NCI-H1436 (cell line): ENCODE results near the gene PTDSS2.
"Not testable (repeated sequence)": the region's sequence is repeated elsewhere in the genome, so short reads cannot be mapped to it uniquely, and the experiment has no call there.

Experiments used
- DNase-seq: peaks from one replicate; lab custom pipeline; 2025; lab: John Stamatoyannopoulos, UW

PTDSS2 gene

DNA sequence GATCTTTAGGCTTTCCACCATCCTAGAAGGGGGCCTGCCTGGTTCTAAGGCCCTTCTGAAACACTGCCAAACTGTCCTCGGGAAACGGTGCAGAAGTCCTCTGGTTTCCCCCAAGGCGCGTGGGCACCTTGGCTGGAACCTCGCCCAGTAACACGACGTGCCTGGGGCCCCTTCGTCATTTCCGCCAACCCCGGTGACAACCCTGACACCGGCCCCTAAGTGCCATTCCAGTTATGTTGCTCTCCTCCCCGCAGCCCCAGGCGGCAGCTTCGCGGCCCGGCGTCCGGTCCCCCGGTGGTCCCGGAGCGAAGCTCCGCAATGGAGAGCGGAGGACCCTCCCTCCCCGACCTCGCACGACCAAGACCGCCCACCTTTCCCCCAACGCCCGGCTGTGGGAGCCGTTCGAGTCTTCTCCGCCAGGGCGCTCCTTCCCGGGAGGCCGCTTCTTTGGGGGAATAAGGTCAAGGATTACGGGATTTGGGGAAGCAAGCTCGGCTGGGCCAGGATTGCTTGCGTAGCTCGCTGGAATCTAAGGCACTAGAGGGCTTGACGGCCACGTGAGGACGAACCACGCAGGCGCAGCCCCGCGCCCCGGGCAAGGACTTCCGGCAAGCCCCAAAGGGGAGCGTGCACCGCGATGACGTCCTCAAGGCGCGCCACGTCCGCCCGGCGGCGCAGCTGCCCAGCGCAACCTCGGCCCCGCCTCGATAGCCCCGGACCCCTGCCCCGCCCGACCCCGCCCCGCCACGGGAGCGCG lies 56.3 kb downstream of the PTDSS2 start:
- DNase-seq, result peak; percentile 95

DNA sequence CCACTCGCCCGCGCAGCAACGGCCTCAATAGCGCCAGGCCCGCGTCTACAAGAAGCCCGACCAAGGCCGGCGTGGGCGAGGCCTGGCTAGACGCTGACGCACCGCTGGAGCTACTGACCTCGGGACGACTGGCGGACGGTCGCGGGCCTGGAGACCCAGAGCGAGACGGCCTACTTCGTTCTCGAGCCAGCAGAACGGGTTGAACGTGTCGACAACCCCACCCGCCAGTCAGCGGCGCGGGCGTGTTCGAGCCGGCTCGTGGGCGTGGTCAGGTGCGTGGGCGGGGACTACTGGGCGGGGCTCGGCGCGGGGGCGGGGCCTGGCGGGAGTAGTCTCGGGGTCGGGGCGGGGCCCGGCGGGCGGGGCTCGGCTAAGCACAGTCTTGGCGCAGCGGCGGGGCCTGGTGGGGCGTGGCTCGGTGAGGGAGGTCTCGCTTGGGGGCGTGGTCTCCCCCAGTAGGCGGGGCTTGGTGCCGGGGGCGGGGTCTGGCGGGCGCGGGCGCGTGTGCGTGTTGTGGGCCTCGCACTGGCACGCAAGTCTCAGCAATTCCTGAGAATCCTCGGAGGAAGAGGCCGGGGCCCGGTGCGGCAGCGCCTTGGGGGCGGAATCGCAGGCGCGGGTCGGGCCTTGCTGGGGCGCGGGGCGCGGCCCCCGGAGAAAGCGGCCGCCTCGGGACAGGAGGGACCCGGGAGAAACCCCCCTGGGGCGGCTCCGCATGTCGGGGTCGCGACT lies 57.1 kb downstream of the PTDSS2 start, which contains the start of gene RNH1:
Gene RNH1, minus strand, starts transcription at position 248 of the 732 bp plus-strand sequence. CDS start 5,080 bp downstream, outside the sequence.
- DNase-seq, result peak; percentile 81

DNA sequence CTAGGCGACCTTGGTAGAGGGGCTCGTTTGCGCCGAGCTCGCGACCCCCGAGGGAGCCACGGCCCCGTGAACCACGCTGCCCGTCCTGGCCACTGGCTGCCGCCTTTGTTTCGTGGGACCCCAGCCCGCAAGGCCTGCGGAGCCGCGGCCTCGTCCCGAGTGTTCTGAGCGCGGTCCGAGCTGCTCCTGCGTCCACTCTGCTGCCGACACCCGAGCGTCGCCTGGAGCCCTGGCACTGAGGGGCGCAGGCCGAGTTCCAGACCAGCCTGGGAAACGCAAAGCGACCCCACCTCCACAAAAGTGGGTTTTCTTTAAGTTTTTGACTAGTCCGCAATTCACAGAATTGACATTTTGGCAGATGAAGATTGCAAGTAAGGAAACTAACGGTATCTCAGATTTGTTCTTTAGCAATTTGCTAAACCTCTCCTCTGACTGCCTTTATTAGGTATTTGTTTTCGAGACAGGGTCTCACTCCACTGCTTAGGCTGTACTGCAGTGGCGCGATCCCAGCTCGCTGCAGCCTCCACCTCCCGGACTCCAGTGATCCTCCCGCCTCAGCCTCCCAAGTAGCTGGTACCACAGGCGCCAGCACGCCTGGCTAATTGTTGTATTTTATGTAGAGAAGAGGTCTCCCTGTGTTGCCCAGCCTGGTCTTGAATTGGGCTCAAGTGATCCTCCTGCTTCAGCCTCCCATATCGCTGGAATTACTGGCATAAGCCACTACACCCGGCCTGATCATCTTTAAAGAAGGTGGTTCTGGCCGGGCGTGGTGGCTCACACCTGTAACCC lies 57.8 kb downstream of the PTDSS2 start:
- DNase-seq, result no peak

DNA sequence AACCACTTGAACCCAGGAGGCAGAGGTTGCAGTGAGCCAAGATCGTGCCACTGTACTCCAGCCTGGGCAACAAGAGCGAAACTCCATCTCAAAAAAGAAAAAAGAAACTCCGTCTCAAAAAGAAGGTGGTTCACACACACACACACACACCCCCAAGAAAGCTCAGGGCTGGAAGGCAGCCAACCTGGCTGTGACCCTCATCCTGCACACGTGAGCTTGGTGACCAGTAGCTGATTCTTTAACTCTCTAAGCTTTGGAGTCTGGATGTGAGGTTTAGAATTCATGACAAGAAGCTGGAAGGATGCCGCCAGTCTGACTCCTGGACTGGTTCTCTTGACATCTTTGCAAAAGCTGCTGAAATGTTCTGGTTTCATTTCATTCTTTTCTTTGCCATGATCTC lies 58.9 kb downstream of the PTDSS2 start:
- DNase-seq, result no peak

DNA sequence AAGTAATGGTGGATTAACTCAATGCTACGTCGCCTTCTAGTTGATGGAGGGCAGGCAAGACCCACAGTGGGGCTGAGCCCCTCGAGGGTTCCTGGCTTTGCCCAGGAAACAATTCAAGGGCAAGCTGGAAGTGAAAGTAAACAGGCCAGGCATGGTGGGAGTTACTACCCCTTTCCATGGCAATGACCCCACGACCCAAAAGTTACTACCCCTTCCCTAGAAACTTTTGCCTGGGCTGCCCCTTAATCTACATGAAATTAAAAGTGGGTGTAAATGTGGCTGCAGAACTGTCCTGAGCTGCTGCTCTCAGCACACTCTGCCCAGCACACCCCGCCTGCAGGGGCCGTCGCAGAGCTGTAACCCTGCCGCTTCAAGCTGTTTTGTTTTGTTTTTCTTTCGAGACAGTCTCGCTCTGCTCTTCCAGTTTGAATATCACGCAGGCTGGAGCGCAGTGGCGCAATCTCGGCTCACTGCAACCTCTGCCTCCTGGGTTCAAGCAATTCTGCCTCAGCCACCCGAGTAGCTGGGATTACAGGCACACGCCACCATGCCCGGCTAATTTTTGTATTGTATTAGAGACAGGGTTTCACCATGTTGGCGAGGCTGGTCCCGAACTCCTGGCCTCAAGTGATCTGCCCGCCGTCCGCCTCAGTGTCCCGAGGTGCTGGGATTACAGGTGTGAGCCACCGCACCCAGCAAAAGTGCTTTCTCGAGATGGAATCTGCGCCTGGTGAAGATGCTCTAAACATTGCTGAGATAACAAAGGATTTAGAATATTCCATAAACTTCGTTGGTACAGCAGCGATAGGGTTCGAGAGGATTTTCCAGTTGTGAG lies 62.9 kb downstream of the PTDSS2 start:
- DNase-seq, result no peak

DNA sequence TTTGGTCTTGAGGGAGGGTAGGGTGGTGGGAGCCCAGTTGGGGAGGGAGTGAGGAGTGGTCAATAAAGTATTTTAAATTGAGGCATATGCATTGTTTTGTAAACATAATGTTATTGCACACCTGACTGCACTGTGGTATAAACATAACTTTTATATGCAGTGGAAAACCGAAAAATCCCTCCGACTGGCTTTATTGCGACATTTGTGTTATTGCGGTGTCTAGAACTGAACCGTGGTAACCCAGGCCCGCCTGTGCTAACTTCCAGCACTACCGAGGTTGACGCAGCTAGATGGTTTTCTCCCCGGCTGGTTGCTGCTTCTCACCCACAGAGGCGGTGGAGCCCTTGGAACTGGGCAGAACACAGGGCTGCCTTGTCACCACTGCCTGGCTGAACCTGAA lies 64.5 kb downstream of the PTDSS2 start:
- no peak for DNase-seq

DNA sequence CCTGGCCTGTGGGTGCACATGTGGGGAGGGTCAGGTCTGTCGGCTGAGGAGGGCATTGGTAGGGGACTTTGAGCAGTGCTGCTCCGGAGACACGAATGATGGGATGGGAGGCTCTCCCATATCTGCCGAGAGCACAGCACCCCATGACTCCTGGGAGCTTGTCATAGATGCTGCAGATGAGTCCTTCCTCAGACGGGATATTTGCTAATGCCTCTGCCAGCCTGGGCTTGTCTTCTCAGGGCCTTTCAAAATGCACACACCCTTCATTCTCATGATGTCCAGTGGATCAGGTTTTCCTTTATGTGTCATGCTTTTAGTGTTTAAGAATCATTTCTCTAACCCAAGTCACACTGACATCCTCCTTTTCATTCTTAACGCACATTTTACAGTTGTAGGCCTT lies 65.1 kb downstream of the PTDSS2 start:
- DNase-seq, result no peak

DNA sequence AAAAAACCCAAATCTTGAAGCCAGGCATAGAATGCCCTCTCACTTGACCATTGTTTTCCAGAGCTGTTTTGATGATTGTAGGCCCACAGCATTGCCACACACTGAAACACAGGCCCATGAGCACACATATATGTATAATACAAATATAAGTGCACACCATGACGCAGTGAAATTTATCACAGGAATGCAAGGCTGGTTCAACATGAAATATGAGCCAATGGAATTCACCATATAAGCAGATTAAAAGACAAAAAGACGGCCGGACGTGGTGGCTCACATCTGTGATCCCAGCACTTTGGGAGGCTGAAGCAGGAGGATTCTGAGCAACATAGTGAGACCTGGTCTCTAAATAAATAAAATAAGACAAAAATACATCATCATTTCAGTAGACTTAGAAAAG lies 66.3 kb downstream of the PTDSS2 start:
- no peak for DNase-seq

DNA sequence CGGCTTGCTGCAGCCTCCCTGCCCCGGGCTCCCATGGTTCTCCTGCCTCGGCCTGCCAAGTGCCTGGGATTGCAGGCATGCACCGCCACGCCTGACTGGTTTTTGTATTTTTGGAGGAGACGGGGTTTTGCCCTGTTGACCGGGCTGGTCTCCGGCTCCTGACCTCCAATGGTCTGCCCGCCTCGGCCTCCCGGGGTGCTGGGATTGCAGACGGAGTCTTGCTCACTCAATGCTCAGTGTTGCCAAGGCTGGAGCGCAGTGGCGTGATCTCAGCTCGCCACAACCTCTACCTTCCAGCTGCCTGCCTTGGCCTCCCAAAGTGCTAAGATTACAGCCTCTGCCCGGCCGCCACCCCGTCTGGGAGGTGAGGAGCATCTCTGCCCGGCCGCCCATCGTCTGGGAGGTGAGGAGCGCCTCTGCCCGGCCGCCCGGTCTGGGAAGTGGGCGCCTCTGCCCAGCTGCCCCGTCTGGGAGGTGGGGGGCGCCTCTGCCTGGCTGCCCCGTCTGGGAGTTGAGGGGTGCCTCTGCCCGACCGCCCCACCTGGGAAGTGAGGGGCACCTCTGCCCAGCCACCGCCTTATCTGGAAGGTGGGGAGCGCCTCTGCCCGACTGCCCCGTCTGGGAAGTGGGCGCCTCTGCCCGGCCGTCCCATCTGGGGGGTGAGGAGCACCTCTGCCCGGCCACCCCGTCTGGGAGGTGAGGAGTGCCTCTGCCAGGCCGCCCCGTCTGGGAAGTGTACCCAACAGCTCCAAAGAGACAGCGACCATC lies 67.0 kb downstream of the PTDSS2 start:
- DNase-seq, result not testable (repeated sequence)

DNA sequence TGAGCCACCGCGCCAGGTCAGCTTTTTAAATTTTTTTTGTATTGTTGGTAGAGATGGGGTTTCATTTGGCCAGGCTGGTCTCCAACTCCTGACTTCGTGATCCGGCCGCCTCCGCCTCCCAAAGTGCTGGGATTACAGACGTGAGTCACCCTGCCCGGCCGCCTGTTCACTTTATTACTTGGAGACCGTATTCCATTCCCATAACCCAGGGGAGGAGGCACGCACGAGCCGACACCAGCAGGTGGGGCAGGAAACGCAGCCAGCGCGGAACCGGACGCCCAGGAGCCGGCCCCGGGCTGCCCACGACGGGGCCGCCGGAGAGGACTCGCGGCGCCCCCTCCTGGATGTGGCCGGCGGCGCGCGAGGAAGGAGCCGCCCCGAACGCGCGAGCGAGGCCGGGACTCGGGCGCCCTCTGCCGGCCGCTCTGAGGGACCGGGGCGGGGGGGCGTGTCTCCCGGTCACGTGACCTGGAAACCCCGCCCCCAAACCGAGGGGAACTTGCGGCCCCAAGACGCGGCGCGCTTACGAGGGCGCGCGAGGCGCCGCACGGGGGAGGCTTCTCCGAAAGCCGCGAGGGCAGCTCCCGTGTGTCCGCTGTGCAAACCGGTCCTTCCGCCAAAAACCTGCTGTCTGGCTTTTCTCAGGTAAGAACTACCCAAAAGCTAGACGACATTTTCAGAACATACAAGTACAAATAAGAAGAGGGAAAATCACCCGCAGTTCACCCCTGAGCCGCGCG lies 68.6 kb downstream of the PTDSS2 start:
- no peak for DNase-seq

DNA sequence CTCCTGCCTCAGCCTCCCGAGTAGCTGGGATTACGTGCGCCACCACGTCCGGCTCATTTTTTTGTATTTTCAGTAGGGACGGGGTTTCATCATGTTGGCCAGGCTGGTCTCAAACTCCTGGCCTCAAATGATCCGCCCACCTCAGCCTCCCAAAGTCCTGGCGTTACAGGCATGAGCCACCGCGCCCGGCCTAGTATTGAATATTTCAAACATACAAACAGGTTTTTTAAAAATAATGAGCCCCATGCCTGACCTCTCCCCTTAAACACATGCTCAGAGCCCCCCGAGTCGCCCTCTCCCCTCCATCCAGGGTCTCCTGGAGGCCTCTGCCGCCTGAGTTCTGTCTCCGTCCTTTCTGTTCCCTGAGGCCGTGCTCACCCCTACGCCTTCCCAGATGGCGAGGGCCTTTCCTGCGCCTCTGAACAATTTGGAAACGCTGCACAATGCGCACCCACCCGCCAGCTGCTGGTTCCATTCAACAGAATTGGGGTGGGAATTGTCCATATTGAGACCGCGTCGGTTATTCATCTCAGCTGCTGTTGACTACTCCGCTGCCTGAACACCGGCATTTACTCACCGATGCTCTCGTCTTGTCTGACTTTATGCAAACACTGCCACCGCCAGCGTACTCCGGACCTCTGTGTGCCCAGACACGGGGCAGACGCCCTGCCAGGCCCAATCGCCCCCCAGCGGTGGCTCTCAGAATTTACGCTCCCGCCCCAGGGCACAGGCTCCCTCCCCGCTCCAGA lies 70.5 kb downstream of the PTDSS2 start:
- DNase-seq, result no peak

DNA sequence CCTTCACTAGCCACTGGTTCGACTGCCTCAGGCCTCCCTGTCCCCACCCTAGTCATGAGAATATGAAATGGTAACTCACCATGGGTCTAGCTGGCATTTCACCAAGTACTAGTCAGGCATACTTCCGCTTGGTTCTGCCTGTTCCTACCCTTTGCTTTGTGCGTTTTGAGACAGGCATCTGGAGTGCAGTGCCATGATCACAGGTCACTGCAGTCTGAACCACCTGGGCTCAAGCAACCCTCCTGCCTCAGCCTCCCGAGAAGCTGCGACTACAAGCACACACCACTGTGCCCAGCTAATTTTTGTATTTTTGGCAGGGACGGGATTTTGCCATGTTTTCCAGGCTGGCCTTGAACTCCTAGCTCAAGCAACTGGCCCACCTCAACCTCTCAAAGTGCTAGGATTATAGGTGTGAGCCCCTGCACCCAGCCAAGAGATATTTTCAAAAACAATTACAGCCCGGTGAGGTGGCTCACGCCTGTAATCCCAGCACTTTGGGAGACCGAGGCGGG lies 71.2 kb downstream of the PTDSS2 start:
- no peak for DNase-seq

DNA sequence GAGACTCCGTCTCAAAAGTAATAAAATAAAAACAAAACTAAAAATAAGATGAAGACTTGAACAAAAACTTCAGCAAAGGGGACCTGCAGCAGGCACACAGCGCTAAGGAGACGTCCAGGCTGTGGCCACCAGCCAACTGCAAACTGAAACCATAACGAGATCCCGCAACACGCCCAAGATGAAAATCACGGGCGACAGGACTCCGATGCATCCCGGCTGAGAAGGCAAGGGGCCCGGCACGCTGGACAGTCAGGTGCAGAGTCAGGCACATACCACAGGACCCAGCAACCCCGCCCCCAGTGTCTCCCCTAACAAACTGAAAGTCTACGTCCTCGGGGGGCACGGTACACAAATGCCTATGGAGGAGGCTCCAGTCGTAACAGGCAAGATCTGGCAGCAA lies 76.1 kb downstream of the PTDSS2 start:
- DNase-seq, result no peak

DNA sequence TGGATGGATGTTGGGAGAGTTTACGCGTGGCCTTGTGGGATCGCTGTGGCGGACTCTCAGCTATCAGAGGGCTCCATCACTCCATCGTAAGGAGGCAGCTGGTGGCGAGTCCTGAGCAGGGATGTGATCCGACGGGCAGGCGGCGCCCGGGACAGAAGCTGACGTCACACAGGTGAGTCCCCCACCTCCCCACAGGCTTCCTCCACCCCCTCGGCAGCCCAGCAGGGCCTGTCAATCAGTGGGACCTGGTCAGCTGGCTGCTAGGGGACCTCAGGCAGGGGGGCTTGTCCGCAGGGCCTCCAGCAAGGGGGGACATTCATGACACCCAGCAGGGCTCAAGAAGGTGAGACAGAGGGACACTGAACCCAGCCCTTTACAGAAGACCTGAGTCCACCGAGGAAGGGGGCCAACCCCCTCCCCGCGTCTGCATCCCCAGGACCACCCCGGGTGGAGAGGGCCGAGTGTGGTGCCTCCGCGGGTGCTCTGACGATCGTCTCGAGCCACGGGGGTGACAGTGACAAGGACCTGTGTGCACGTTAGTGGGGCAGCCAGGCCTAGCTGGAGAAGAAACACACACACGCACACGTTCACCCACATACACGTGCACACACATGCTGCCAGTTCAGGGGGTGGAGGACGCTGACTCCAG lies 78.2 kb downstream of the PTDSS2 start:
- no peak for DNase-seq

DNA sequence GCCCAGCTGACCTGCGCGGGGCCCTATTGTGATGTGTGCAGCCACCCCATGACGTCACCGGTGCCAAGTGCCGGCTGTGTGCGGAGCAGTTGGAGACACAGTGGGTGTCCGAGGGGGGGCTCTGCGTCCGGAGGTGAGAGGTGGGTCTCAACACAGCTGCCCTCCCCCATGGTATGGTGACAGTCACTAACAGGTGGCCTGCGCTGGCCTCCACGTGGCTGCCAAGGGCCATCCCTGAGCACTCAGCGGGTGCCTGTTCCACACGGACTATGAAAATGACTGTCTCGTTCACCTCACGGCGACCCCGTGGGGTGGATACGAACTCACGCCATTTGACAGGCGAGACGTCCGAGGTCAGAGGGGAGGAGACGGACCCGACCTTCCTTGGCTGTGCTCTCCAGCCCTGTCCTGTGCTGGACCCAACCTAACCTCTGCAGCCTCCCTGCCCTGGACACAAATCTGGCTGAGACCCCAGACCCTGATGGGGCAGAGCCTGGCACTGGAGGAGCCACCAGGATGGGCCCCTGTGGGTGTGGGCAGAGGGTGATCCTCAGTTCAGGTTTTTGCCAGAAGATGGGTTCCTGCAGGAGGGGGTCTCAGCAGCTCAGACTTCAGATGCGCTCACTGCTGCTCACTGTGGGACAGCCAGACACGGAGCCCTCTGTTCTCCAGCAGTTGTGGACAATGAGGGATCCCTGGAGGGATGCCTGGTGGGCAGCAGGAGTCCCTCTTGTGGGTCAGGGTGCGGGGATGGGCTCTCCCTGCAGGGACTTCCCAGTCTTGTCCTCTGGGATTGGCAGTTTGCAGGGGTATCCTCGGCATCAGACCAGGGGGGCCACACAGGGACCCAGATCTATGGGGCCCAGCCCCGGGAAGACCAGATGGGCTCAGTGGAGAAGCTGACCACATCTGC lies 79.0 kb downstream of the PTDSS2 start:
- no peak for DNase-seq

DNA sequence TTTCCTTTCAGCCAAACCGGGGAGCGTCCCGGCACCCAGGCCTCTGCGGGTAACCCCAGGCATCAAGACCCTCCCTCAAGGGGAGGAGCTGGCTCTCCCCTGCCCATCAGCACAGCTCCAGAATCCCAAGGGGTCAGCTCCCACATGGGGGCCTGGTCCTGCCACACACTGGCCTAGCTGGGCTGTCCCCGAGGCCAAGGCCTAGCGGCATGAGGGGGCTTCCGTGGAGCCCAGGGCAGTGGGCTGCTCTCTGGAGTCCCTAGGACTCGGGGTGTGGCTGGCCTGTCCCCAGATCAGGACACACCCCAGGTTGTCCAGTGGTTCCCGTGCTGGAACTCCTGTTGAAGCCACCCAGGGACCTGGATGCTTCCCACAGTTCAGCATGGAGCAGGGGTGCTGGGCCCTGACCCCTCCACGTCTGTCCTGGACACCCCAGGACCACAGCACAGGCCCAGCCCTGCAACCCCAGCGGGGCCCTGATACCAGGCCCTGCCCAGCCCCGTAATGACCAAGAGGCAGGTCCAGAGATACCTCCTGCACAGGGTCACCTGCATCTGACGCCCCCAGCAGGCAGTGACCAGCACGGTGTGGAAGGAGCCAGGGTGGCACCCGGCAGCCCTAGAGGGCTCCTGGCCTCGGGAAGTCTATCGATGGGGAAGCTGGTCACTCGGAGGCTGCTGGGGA lies 79.8 kb downstream of the PTDSS2 start:
- DNase-seq, result no peak
